OCI-LY1 (cell line): ENCODE results near the gene PODXL2.

Source experiments
- H2AFZ ChIP-seq: fragments of 200-600 bp; sonication (generic), shearing (Covaris generic); 2 replicates; pipeline ENCODE4 v1.6.0; 2014; ENCODE audit warnings: antibody characterized with exemption, mild to moderate bottlenecking, low read length
- H3F3A ChIP-seq: fragments of 200-600 bp; sonication (generic), shearing (Covaris generic); 2 replicates; pipeline ENCODE4 v1.6.0; 2014; ENCODE audit warnings: mild to moderate bottlenecking, antibody characterized with exemption, low read length, moderate library complexity; ENCODE audit not compliant: insufficient read depth
- H3K27ac ChIP-seq: fragments of 200-600 bp; sonication (generic); 2 replicates; pipeline ENCODE4 v1.5.1; 2014; ENCODE audit warnings: low read length, mixed run types, mild to moderate bottlenecking, low read depth; ENCODE audit not compliant: poor library complexity, severe bottlenecking
- H3K27me3 ChIP-seq: fragments of 200-600 bp; sonication (generic); 2 replicates; pipeline ENCODE4 v1.6.0; 2014; ENCODE audit warnings: antibody characterized with exemption, mild to moderate bottlenecking, low read length, moderate library complexity; ENCODE audit not compliant: insufficient read depth
- H3K36me3 ChIP-seq: fragments of 200-600 bp; sonication (generic); 2 replicates; pipeline ENCODE4 v1.6.1; 2014; ENCODE audit warnings: mild to moderate bottlenecking, antibody characterized with exemption, low read length, moderate library complexity, mixed read lengths; ENCODE audit not compliant: insufficient read depth
- H3K4me1 ChIP-seq: fragments of 200-600 bp; sonication (generic); 2 replicates; pipeline ENCODE4 v1.5.1; 2014; ENCODE audit warnings: mild to moderate bottlenecking, low read length, moderate library complexity; ENCODE audit not compliant: insufficient read depth, severe bottlenecking
- H3K4me2 ChIP-seq: fragments of 200-600 bp; sonication (generic), shearing (Covaris generic); 2 replicates; pipeline ENCODE4 v1.6.1; 2014; ENCODE audit warnings: low read length
- H3K4me3 ChIP-seq: fragments of 200-600 bp; sonication (generic); 2 replicates; pipeline ENCODE4 v1.5.1; 2014; ENCODE audit warnings: low read length, low read depth, mild to moderate bottlenecking, mixed read lengths; ENCODE audit not compliant: poor library complexity, severe bottlenecking
- H3K79me2 ChIP-seq: fragments of 200-600 bp; shearing (Covaris generic); 2 replicates; pipeline ENCODE4 v1.6.1; 2016; ENCODE audit warnings: mixed run types, low read length, mixed read lengths; ENCODE audit not compliant: insufficient read depth
- H3K9ac ChIP-seq: fragments of 200-600 bp; sonication (generic), shearing (Covaris generic); 2 replicates; pipeline ENCODE4 v1.6.1; 2014; ENCODE audit warnings: mild to moderate bottlenecking, low read length, mixed read lengths
- H3K9me2 ChIP-seq: fragments of 200-600 bp; sonication (generic), shearing (Covaris generic); 2 replicates; pipeline ENCODE4 v1.6.1; 2014; ENCODE audit warnings: low read depth, mild to moderate bottlenecking, low read length, mixed read lengths
- H3K9me3 ChIP-seq: fragments of 200-600 bp; shearing (Covaris generic); 2 replicates; pipeline ENCODE4 v1.6.1; 2014; ENCODE audit warnings: low read length, mixed read lengths
- H4K20me1 ChIP-seq: fragments of 200-600 bp; sonication (generic), shearing (Covaris generic); 2 replicates; pipeline ENCODE4 v1.6.0; 2016; ENCODE audit warnings: mild to moderate bottlenecking, low read length; ENCODE audit not compliant: insufficient read depth
- CTCF ChIP-seq: fragments of 200-600 bp; sonication (generic), shearing (Covaris generic); IDR thresholded peaks from 2 replicates; pipeline ENCODE4 v1.5.1; 2017; ENCODE audit warnings: mild to moderate bottlenecking, antibody characterized with exemption, low read length, moderate library complexity, mixed read lengths
- EZH2 ChIP-seq: fragments of 200-600 bp; sonication (generic), shearing (Covaris generic); IDR thresholded peaks from 2 replicates; pipeline ENCODE4 v1.8.0; 2017; ENCODE audit warnings: borderline replicate concordance, mixed run types, mild to moderate bottlenecking, antibody characterized with exemption, low read length, moderate library complexity, mixed read lengths

Gene PODXL2

GRCh38 chr3:127629467-127630403 lies 750 bp downstream of the PODXL2 start:
- H3K4me1 ChIP-seq, result peaks cover 24% of the 10 kb centered on the region
- H2AFZ ChIP-seq, result no peak overlapping the region
- peak overlapping the region; percentile 33 for H3K27ac ChIP-seq
- no peaks in the 10 kb centered on the region for H3F3A ChIP-seq
- peaks cover 5% of the 10 kb centered on the region; the same call in 1 of the 2 replicates for H3K79me2 ChIP-seq
- H3K36me3 ChIP-seq, result no peaks in the 10 kb centered on the region
- H3K9me3 ChIP-seq, result no peaks in the 10 kb centered on the region
- peak overlapping the region; percentile 62 for H3K4me2 ChIP-seq
- H4K20me1 ChIP-seq, result no peaks in the 10 kb centered on the region
- no peak for TF ChIP-seq EZH2
- no peak for TF ChIP-seq CTCF
- peak overlapping the region; percentile 68 for H3K9ac ChIP-seq
- peak overlapping the region; percentile 58 for H3K4me3 ChIP-seq
- no peaks in the 10 kb centered on the region; the same call in 1 of the 2 replicates for H3K27me3 ChIP-seq
- H3K9me2 ChIP-seq, result no peaks in the 10 kb centered on the region

GRCh38 chr3:127630811-127631714 lies 2.1 kb downstream of the PODXL2 start:
- no peak for TF ChIP-seq CTCF
- no peak for TF ChIP-seq EZH2
- H3K4me2 ChIP-seq, result peak overlapping the region; percentile 62; the same call in 1 of the 2 replicates
- H3K9me3 ChIP-seq, result no peaks in the 10 kb centered on the region
- H3K79me2 ChIP-seq, result peaks cover 5% of the 10 kb centered on the region; the same call in 1 of the 2 replicates
- H3K27me3 ChIP-seq, result no peaks in the 10 kb centered on the region; the same call in 1 of the 2 replicates
- no peaks in the 10 kb centered on the region for H3K9me2 ChIP-seq
- no peaks in the 10 kb centered on the region for H3K36me3 ChIP-seq
- H4K20me1 ChIP-seq, result no peaks in the 10 kb centered on the region
- peaks cover 23% of the 10 kb centered on the region for H3K4me1 ChIP-seq
- peak overlapping the region; percentile 58 for H3K4me3 ChIP-seq
- H3F3A ChIP-seq, result no peaks in the 10 kb centered on the region
- no peak overlapping the region for H2AFZ ChIP-seq
- peak overlapping the region; percentile 68; the same call in 1 of the 2 replicates for H3K9ac ChIP-seq
- peak overlapping the region; percentile 33 for H3K27ac ChIP-seq

GRCh38 chr3:127632035-127632820 lies 3.2 kb downstream of the PODXL2 start:
- H3K27me3 ChIP-seq, result no peaks in the 10 kb centered on the region
- H3F3A ChIP-seq, result no peaks in the 10 kb centered on the region
- H3K4me1 ChIP-seq, result peaks cover 20% of the 10 kb centered on the region
- no peak for TF ChIP-seq EZH2
- TF ChIP-seq CTCF, result no peak
- no peak overlapping the region for H3K4me3 ChIP-seq
- H3K9me3 ChIP-seq, result no peaks in the 10 kb centered on the region
- no peaks in the 10 kb centered on the region for H4K20me1 ChIP-seq
- H3K9me2 ChIP-seq, result no peaks in the 10 kb centered on the region
- no peak overlapping the region for H3K9ac ChIP-seq
- no peaks in the 10 kb centered on the region for H3K36me3 ChIP-seq
- H3K27ac ChIP-seq, result no peak overlapping the region
- no peak overlapping the region for H2AFZ ChIP-seq
- H3K4me2 ChIP-seq, result no peak overlapping the region
- peaks cover 5% of the 10 kb centered on the region; the same call in 1 of the 2 replicates for H3K79me2 ChIP-seq
